Keratinocyte (primary cell): ENCODE data around the gene DACH1.

ENCODE experiments used
- CTCF ChIP-seq, 3 experiments: IDR thresholded peaks in 1 of 3; conservative IDR thresholded peaks in 1 of 3; optimal IDR thresholded peaks in 1 of 3; 2 replicates in 2 of 3; 3 replicates in 1 of 3; pipeline versions ENCODE3 to v1.5.1; 2011; ENCODE audit warnings: low read length in 3 of 3, mild to moderate bottlenecking in 3 of 3, moderate library complexity in 2 of 3, control low read depth in 1 of 3, inconsistent platforms in 1 of 3; ENCODE audit not compliant: insufficient read depth in 2 of 3; ENCODE audit errors: extremely low read depth in 1 of 3
- EZH2 ChIP-seq: IDR thresholded peaks from one replicate; pipeline ENCODE4 v1.6.1; 2012; ENCODE audit warnings: inconsistent platforms, mild to moderate bottlenecking, low read length, moderate library complexity

DNA sequence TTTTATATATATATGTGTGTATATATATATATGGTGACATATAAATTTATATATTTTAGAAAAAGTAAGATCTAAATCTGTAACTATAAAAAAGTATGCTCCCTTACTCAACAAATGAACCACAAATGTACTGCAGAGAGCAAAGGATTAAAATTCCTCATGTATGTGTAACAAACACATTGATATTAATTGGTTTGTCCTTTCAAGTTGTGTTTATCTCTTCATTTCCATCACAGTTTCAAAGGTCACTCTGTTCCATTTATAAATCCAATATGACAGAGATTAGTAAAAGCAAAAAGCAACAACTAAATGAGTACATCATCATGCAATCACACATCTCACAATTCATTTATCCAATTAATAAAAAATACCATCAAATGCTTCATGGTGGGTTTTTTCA lies 247.9 kb downstream of the DACH1 start:
- no peak for TF ChIP-seq CTCF (optimal IDR thresholded peaks at IDR 0.05 in 1 of 3, IDR thresholded peaks at IDR 0.05 in 1 of 3, conservative IDR thresholded peaks at IDR 0.05 in 1 of 3; ENCODE audit: extremely low read depth in 1 of 3, insufficient read depth in 2 of 3, low read length in 3 of 3)
- no peak for TF ChIP-seq EZH2
